ENCODE data around the gene SH3TC1.

Gene SH3TC1

DNA sequence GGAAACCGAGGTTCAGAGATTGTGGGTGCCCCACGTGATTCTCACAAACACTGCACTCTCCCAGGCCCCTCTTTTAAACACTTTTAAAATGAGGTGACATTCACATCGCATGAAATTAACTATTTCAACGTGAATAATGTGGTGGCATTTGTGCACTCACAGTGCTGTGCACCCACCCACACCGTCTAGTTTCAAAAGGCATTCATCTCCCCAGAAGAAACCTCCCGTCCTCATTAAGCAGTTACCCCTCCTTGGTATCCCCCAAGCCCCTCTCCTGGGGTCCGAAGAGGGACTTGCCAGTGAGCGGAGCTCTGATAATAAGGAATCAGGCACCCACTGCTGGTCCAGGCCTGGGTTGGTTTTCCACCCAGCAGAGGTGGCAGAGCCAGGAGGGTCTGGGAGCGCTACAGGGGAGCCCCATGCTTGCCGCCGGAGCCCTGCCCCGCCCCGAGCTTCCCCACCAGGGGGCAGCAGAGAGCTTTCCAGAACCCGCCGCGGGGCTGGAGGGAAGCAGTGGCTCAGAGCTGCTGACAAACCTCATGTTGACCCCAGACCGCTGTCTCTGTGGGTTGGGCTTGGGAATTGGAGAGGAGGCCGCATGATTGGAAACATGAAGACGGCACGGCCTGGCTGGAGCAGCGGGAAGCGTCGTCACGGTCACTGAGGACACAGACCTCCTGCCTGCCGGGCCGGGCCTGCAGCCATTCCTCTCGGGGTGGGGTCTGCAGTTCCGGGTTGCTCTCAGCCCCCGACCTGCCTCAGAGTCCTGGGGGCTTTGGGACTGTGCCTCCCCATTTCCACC, 43.0 kb downstream of the SH3TC1 start:
- DNase-seq (ENCODE audit: low read depth in 3 of 3): peak; percentile 67 to 77 (median 77)

DNA sequence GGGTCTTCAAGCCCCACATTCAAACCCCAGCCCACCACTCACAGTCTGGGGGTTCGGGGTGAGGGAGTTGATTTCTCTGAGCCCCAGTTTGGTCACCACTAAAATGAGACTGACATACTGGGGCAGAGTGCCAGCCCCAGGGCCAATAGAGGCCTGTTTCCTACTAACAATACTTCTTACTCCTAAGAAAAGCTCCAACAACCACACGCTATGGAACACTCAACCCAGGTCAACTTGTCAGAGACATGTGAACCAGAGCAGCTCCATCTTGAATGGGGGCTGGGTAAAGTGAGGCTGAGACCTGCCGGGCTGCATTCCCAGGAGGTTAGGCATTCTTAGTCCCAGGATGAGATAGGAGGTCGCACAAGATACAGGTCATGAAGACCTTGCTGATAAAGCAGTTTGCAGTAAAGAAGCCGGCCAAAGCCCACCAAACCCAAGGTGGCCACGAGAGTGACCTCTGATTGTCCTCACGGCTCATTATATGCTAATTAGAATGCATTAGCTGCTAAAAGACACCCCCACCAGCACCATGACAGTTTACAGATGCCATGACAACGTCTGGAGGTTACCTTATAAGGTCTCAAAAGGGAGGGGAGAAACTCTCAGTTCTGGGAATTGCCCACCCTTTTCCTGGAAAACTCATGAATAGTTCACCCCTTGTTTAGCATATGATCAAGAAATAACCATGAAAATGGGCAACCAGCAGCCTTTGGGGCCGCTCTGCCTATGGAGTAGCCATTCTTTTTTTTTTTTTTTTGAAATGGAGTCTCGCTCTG, 43.9 kb downstream of the SH3TC1 start:
- DNase-seq (ENCODE audit: low read depth in 3 of 3): no peak

DNA sequence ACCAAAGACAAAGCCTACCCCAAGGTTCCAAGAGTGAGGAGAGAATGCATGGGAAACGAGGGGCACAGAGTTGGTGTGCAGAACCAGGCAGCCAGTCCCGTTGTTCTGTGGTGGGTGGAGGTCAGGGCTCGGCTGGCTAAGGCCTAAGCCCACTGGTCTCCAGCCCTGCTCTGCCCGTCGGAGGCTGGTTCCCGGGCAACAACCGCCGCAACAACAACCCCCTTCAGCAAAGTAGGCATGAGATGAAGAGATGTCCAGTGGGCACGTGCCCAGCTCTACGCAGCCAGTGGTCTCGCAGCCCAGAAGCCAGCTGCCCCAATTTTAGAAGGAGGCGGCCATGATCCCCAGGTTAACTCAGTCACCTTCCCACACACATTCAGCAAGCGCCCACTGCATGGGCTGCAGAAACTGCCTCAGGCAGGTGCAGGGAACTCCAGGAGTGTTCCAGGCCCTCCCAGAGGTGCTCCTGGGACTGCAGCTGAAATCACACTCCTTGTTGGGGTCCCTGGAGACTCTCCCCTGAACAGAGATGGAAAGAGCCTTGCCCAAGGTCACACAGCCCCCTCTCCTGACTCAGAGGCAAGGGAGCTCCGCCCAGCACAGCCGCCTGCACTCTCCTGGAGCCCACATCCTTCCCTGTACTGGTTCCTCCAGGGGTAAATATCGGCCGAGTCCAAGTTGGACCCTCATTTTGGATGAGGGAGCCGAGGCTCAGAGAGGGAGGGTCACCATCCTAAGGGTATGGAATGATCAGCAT, 45.1 kb downstream of the SH3TC1 start:
- no peak for DNase-seq (ENCODE audit: low read depth in 3 of 3)

DNA sequence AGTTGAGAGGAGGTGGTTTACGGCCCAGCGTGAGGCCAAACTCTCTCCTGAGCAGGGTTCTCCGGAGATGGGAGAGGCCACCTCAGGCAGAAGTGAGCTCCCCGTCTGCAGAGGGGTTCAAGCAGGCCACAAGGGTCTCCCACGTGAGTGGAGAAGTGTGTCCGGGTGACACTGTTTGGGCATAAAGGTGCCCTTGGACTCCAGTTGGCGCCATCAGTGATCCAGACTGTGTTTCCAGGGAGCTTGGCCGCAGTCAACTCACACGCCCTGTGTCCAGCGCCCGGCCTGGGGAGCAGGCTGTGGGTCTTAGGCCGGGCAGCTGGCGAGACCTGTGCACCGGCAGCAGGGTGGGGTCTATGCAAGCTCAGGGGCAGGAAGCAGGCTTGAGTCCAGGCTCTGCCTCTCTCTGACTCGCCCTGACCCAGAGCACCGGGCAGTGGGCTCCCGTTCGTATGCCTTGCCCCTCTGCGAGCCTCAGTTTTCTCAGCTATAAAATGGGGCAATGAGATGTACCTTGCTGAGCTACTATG, 45.9 kb downstream of the SH3TC1 start:
- DNase-seq (ENCODE audit: low read depth in 3 of 3): no peak

DNA sequence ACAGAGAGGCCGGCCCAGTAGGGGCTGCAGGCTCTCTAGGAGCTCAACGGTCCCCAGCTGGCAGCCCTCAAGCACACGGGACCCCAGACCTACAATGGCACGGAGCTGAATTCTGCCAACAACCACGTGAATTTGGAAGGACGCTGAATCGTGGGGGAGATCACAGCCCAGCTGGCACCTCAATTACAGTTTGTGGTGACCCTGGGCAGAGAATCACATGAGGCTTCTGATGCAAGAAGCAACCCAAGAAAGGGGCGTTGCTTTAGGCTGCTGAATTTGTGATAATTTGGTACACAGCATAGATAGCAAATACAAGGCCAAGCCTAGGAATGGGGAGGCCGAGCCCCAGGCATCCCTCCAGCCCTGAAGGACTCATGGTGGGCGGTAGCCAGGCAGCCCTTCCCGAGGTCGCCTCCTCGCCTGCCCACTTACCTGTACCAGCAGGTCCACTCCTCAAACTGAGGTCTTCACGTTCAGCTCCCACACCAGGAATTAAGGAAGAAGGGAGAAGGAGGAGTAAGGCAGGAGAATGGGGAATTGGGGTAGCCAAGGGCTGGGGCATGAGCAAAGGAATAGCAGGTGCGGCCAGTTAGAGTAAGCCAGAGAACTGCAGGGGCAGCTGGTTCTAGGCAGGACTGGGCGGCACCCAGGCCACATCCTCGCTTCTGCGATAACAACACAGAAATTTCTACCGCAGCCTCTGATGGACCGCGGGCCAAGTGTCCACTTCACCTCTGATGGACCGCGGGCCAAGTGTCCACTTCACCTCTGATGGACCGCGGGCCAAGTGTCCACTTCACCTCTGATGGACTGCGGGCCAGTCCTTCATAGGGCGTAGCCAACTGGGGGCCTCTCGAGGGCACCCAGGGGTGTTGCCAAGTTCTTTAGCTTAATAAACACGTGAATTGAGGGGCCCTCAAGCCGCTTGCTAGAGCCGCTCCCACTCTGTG, 47.1 kb downstream of the SH3TC1 start:
- DNase-seq (ENCODE audit: low read depth in 3 of 3): no peak

DNA sequence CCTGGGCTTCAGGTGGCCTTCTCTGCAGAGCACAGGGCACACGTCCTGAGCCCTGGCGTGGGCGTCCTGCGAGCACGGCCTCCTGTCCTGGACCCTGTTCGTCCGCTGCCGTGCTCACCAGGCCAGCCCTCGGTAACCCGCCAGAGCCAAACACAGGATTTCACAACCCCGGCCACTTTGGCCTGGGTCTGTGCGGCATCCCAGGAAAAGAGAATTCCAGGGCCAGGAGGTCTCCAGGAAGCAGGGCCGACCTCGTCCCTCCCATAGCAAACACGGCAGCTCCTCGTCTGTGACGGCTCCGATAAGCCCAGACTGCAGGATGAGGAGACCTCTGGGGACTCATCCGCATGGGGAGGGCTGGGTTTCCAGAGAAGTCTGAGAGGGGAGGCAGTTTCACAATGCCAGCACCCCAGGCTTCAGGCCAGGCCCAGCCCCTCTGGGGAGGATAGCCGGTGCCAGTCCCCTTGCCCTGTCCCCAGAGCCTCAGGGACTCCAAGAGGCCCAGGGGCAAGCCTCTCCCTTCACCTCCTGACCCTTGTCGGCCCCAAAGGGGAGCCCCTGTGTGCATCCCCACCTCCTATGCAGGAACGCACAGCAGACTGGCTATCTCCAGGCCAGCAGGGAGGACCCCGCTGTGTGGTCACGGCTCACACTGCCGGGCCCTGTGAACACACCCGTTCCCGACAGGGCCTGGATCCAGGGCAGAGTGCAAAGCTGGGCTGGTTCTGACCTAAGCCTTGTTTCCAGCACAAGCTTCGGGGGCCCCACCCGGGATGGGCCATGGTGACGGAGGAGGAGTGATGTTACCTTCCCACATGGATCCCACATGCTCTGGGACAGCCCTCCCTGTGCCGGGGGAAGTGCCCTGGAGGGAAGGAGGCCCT, 48.2 kb downstream of the SH3TC1 start:
- no peak for DNase-seq (ENCODE audit: low read depth in 3 of 3)

DNA sequence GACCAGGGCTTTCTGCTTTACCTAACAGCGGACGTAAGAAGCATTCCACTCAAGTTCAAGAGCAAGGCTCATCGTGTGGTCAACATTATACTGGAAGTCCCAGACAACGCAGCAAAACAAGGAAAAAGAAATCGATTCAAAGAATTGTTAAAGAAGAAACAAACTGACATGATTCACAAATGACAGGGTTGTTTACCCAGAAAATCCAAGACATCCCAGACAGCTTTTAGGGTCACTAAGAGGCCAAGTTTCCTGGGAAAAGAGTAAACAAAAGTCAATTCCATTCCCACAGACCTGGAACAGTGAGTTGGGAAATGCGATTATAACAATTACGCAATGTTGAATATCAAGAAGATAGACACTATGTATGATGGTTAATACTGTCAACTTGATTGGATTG, 49.0 kb downstream of the SH3TC1 start:
- no peak for DNase-seq (ENCODE audit: low read depth in 3 of 3)

DNA sequence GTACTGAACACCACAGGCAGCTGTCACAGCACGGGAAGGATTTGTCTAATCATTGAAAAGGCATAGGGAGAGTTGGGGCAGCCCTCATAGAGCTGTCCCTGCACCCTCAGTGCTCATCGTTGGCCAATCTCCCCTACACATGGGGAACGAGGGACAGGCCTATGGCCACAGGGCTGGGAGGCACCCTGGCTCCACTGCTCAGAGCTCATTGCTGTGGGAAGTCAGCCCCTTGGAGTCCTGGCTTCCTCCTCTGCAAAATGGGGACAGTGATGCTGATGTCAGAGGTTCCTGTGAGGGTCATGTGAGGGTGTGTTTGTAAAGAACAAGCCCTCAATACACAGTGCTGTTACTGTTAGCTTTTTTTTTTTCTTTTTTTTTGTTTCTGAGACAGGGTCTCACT, 51.1 kb downstream of the SH3TC1 start:
- DNase-seq (ENCODE audit: low read depth in 3 of 3): no peak

DNA sequence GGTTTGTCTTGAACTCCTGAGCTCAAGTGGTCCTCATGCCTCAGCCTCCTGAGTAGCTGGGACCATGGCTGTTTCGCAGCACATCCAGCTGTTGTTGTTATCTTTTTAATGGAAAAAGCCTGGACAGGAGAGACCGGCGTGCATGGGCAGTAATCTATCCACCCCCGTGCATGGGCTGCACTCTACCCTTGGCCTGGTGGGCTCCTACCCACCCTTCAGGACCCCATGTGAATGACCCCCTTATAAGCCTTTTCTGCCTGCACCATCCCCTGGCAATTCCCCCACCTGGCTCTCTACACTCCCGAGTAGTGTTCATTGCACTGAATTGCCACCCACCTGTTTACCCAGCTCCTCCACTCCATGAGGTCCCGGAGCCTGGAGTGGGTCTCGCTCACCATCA, 51.5 kb downstream of the SH3TC1 start:
- DNase-seq (ENCODE audit: low read depth in 3 of 3): no peak

DNA sequence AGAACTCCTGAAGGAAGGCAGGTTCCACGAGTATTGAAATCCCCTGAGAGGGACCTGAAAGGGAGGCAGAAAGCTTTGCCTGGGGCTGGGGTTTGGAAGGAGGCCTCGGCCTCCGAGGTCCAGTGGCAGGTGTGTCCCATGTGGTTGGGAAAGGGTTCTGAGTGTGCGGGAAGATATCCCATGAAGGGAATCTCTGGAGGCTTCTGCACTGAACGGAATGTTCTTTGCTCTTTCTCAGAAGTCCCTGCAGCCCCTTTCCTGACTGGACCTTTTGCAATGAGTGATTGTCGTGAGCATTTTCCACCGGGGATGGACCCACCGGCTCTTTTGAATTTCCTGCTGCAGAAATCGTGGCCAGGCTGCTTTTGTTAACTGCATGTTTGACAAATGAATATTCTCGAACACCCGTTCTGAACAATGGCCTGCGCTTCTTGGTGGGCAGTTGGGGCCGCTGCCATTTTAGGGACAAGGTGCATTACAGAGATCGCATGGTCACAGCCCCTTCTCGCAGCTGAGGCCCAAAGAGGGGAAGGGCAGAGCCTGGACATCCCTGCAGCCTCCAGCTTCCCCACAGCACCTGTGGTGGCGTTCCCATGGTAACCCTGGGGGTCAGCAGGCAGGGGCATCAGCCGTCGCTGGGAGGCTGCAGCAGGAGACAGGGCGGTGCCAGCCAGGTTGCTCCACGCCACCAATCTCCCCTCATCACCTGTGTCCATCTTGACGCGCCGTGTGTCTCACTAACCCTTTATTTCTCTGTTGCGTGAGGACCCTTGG, 52.2 kb downstream of the SH3TC1 start:
- no peak for DNase-seq (ENCODE audit: low read depth in 3 of 3)

DNA sequence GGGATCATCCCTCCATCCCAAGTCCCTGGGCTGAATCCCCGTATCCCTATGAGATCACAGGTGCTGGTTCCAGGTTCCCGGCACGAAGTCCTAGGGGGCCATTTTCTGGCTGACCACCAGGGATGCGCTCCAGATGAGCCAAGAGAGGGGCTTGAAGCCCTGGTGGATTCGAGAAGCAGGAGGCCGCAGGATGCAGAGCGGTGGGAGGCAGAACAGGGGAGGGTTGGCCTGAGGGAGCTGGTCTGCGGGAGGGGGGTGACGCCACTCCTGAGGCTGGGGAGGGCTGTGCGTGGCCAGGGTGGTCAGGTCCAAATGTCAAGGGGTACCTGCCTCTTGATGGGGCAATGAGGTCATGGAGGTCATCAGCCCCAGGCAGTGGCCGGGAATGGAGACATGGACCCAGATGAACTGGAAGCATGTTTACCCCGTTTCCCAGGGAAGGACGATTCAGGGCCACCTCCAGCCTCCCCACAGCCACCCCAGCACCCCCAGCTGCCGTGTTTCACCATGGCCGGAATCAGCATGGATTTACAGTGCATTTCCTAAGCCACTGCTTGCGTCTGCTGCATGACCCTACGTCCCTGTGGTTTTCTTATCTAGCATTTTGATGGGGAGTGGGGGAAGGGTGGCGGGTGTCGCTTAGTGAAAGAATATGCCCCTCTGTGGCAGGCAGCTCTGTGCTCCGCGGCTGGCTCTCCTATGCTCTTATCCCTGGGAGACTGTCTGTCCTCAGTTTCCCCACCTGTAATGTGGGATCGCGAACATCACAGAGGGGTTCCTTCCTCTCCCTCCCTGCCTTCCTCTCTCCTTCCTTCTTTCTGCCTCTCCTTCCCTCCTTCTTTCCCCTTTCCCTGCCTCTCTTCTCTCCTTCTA, 53.4 kb downstream of the SH3TC1 start:
- no peak for DNase-seq (ENCODE audit: low read depth in 3 of 3)

DNA sequence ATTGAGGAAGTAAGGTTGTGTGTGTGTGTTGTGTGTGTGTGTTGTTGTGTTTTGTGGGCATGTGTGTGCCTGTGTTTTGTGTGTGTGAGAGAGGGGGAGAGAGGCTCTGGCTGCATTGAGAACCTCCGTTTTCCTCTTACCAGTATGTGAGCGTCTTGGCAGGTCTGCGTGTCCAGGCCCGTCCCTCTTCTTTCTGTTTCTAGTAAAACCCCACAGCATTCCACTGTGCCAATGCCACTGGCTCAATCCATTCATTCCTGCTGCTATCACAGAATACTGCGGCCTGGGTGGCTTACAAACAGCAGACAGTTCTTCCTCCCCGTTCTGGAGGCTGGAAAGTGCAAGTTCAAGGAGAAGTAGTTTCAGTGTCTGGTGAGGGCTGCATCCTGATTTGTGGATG, 55.0 kb downstream of the SH3TC1 start:
- DNase-seq (ENCODE audit: low read depth in 3 of 3): no peak

DNA sequence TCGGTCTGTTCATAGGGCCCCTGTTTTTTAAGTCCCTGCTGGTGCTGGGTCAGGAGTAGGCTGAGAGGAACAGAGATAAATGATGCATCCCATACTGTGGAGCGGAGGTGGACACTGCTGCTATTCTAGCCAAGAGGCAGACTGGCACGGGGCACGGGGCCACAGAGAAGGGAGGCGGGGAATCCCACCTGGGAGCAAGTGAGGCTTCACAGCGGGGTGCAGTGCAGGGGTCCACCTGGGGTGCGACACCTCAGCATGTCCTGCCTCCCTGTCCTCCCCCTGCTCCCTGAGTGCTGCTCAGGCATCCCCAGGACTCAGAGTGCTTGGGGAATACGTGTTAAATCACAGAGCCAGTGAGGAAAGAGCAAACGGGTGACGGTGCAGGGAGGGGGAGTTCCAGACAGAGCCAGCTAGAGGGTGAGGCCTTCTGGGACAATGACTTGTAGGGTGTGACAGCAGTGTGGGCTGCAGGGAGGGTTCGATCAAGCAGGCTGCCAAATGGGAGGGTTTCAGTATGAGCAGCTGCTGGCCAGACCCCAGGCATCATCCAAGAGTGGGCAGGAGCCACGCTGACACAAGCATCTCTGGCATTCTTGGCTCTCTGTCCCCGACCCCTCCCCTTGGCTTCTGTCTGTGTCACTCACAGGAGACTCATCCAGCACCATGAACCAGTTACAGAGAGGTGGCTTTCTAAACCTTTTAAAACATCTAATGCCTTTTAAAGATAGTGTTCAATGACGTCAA, 56.8 kb downstream of the SH3TC1 start:
- DNase-seq (ENCODE audit: low read depth in 3 of 3): no peak

DNA sequence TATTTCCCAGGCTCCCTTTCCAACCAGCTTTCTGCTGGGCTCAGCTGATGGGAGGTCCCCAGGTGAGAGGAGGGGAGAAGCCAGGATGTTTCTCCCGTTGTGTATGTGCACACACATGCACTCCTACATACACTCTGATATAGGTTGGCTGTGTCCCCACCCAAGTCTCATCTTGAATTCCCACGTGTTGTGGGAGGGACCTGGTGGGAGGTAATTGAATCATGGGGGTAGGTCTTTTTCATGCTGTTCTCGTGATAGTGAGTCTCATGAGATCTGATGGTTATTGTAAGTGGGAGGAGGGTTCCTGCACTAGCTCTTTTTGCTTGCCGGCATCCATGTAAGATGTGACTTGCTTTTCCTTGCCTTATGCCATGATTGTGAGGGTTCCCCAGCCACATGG, 58.8 kb downstream of the SH3TC1 start:
- DNase-seq (ENCODE audit: low read depth in 3 of 3): no peak

DNA sequence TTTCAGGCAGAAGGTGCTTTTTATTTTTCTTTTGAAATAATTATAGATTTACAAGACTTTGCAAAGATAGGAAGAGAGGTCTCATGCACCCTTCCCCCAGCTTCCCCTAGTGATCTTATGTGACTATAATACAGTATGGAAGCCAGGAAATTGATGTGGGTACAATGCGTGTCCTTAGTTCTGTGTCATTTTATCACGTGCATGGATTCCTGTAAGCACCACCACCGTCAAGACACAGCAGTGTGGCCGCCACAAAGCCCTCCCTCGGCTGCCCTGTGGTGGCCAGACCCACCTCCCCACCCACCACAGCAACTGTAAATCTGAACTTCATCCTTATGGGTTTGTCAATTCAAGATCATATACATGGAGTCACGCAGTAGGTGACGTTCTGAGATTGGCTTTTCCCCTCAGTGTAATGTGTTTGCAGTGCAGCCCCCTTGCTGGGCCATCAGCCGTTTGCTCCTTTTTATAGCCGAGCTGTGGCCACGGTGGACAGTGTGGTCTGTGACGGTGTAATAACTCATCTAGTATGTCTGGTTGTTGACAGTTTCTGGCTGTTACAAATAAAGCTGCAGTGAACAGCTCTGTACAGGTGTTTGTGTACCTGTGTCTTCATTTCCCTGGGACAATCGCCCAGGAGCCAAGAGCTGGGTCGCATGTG, 59.6 kb downstream of the SH3TC1 start:
- no peak for DNase-seq (ENCODE audit: low read depth in 3 of 3)

DNA sequence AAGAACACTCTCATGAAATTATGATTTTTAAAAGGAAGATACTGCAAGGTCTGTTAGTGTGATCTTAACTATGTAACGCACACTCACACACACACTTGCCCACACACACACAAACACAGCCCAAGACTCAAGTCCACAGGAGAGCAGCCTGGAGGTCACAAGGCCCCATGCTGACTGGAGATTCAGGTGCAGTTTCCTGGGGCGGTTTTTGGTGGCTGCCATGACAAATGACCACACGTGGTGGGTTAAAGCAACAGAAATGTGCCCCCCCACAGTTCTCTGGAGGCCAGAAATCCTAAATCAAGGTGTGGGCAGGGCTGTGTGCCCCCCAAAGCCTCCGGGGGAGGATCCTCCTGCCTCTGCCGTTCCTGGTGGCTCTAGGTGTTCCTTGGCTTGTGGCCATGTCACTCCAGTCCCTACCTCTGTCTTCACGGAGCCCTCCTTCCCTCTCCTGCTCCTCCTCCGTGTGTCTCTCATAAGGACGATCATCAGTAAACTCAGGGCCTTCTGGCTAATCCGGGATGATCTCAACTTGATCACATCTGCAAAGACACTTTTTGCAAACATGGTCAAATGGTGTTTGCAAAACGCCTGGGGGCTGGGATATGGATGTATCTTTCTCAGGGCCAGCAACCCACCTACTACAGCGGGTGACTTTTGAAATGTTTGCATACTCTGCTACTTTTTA, 60.8 kb downstream of the SH3TC1 start:
- DNase-seq (ENCODE audit: low read depth in 3 of 3): no peak

All from stimulated activated CD4-positive, alpha-beta T cell treated with anti-CD3 and anti-CD28 coated beads, TNF-alpha, amount 100 ng/mL, for 24 hours (primary cell).